GM18867 (cell line): Measurements from ENCODE around the gene HDAC9.
"Not testable (repeated sequence)": the region's sequence is repeated elsewhere in the genome, so short reads cannot be mapped to it uniquely, and the experiment has no call there.

Source experiments
- ATAC-seq: cut with Tn5 transposase; IDR thresholded peaks from one replicate; pipeline ENCODE4 v1.9.1; 2021; ENCODE audit warnings: mild to moderate bottlenecking, moderate library complexity; ENCODE audit not compliant: unreplicated experiment

The HDAC9 gene

DNA sequence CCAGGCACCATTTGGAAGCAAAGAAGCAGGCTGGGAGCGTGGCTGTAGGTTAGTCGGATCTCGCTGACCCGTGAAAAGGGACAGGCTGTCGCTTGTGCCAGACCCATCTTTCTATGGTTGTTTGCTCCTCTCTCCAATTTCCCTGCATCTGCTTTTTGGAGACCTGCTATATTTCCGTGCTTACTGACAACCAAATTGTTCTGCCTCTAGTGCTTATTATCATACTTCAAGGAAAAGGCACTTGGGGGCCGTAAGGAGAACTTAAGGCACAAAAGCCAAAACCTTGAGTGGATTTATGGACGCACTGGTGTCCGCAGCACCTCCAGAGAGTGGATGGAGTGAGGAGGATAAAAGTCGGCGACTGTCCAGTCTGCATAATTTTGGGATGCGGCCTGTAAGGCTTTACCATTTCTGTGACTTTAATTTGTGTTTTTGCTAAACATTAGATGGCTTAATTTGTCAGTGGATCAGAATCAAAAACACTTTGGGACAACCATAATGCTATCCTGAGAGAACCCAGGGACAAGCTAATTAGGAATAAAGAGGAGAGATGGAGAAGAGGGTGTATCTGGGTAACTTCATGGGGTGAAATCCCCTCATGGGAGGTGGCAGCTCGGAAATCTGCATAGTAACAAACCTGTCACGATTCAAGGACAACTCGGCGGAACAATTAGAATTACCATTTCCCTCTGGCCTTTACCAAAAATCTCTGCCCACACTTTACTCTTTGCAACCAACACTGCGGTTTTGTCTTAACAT is 206.7 kb downstream of the HDAC9 start:
- no peak for ATAC-seq

DNA sequence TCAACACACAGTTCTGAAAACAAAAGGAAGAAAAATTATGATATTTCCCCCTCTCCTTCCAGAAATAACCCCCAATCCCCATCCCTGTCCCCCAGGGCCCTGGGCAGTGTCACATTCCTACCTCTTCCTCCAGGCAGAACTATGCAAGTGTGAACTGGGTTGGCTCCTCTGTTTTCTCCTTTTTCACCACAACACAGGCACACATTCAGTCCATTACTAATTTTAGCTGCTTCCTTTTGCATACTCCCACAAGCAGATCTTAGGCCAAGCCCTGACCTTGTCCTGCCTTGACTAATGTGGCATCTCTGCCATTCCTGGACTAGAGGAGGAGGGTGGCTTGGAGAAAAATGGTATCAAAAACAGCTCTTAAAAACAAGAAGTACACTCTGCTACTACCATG is 208.1 kb downstream of the HDAC9 start:
- no peak for ATAC-seq

- no peak for ATAC-seq
Measured at GRCh38 chr7:18706670-18707069, 211.1 kb downstream of the HDAC9 start.

- ATAC-seq, result no peak
Measured at GRCh38 chr7:18708204-18708603, 212.7 kb downstream of the HDAC9 start.

GRCh38 chr7:18715988-18716387 is 220.4 kb downstream of the HDAC9 start:
- ATAC-seq, result no peak

DNA sequence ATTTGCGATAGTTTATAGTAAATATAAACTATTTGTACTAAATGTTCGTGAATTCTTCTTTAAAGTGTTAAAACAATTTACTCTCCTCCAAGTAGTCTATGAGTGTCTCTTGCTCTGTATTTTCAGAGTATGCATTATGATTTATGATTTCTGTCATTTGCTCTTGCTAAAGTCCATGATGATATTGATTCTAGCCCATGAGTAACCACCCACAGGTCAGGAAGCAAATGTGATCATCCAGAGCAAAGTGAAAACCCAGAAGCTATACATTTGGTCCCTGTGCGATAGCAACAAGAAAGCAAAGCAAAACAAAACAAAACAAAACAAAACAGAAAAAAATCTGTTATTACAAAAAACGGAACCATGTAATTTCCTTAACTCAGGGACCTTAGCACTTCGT is 225.9 kb downstream of the HDAC9 start:
- no peak for ATAC-seq

DNA sequence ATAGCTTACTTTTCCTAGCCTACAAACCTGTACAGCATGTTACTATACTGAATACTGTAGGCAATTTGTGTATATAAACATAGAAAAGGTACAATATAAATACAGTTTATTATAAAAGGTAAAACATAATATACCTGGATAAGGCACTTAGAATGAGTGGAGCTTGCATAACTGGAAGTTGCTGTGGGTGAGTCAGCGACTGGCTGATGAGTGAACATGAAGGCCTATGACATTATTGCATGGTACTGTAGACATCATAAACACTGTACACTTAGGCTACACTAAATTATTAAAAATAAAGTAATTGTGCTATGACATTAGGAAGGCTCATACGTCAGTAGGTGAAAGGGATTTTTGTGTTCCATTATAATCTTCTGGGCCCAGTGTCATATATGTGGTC is 228.8 kb downstream of the HDAC9 start:
- no peak for ATAC-seq

DNA sequence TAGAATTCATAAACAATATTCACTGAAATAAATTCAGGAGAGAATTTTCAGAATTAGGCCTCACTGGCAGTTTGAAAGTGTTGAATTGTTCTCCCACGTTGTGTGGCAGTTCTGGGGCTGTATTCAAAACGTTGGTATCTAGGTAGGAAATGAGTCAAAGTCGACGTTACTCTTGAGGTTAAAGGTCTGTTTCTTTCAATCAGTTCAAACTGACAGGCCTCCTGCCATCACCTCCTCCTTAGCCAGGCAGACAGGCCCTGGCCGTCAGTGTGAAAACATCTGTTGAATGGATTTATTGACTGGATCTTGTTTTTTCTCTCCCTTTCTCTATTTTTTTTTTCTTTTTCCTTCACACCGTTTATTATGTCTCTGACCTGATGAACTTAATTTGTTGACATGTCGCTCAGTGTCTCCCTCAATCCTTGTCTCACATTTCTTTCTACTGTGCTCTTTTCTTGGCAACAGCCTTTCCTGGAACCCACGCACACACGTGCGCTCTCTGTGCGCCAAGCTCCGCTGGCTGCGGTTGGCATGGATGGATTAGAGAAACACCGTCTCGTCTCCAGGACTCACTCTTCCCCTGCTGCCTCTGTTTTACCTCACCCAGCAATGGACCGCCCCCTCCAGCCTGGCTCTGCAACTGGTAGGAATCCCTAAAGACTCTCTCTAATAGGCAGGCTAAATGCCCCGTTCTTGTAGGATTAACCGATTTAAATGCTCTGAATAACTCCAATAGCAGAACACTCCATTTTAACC is 231.7 kb downstream of the HDAC9 start:
- no peak for ATAC-seq

- ATAC-seq, result not testable (repeated sequence)
Measured at GRCh38 chr7:18736012-18736411, 240.5 kb downstream of the HDAC9 start.

DNA sequence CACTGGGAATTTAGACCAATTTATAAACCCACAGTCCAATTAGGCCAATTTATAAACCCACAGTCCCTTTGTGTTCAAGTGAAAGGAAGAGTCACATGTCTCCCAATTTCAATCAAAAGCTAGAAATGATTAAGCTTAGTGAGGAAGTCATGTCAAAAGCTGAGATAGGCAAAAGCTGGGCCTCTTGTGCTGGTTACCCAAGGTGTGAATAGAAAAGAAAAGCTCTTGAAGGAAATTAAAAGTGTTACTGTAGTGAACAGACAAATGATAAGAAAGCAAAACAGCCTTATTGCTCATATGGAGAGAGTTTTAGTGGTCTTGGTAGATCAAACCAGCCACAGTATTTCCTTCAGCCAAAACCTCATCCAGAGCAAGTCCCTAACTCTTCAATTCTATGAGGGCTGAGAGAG is 245.0 kb downstream of the HDAC9 start:
- ATAC-seq, result no peak

- ATAC-seq, result no peak
Measured at GRCh38 chr7:18753972-18754610, 258.5 kb downstream of the HDAC9 start.

DNA sequence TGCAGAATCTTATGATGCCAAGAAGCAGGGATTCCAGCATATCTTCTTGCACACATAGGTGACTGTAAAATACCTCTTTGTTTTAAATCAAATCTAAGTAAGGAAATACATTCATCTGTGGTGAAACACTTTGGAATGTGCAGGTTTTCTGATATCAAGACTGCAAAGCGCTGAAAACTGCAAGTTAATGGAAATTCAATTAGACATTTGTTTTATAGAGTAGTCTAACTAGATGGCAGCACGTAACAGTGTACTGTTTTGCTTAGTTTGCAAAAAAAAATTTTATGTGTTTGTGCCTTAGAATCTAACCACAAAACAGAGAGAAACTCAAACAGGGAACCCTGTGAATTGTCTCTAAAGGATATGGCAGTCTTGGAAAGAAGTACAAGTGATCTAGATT is 259.2 kb downstream of the HDAC9 start:
- no peak for ATAC-seq

DNA sequence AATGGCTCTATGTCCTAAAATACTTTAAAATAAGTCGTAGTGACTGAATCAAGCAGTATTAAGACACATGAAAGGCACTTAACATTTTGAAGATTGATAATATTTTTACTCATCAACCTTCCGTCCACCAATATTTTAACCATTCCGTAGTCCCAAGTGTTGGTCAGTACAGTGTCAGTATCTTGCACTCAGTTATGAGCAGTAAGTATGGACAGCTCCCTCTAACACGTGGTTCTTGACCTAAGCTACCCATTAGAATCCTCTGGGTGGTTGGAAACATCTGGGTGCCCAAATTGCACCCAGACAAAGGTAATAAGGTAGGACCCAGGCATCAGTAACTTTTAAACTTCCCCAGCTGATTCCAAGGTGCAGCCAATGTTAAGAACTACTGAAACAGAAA is 260.2 kb downstream of the HDAC9 start:
- no peak for ATAC-seq

- ATAC-seq, result no peak
Measured at GRCh38 chr7:18756378-18757050, 261.0 kb downstream of the HDAC9 start.

GRCh38 chr7:18760046-18760445 is 264.5 kb downstream of the HDAC9 start:
- no peak for ATAC-seq

GRCh38 chr7:18760631-18761445 is 265.3 kb downstream of the HDAC9 start:
- no peak for ATAC-seq

DNA sequence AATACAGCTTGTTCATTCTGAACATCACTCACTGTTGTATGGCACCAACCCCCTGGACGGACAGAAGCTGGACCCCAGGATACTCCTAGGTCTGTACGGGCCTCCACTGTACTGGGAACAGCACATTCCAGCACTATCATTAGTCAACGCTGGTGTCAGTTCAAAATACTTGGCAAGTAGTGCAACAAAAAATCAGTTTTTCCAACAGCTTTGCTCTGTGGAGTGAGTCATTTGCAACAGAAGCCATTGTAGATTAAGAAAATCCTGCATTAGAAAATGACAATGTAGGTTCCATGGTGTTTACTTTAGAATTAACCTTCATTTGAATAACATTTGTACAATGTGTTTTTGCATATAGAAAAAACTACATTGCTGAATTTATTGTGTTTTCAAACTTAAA is 266.6 kb downstream of the HDAC9 start:
- ATAC-seq, result no peak

DNA sequence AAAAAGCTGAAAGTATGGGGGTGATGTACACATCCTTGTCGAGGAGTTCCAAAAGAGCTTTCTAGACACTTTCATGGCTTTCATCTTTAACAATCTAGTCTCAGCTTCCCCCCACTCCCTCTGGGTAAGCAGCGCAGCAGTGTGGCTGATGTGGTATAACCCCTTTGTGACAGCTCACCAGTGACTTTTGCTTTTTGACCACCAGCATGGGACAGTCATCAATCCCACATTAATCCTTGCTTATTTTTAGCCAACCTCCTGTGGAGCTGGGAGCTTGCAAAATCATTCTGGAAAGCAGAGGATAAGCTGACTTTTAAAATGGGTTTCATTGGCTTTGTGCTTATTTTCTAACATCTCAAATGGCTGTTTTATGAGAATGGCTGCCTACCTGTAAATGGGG is 272.7 kb downstream of the HDAC9 start:
- no peak for ATAC-seq

GRCh38 chr7:18770154-18770811 is 274.7 kb downstream of the HDAC9 start:
- no peak for ATAC-seq

DNA sequence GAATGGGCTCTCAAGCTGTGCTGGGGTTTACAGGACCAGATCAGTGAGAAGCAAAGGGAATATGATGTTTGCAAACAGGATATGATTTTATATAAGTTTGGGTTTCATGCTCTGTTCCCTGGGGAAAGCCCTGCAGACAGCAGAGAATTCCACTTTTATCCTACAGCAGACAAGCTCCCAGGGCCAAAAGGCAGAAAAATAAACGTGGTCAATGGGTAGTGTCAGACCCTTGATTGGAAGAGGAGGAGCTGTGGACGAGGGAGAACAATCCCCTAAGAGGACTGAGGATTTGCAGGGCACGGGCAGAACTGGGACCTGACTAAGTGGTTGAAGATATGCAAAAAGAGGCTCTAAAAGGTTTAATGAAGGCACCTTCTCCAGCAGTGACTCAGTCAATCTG is 275.3 kb downstream of the HDAC9 start:
- no peak for ATAC-seq
